ENCODE results near the gene ATP13A3.

DNA sequence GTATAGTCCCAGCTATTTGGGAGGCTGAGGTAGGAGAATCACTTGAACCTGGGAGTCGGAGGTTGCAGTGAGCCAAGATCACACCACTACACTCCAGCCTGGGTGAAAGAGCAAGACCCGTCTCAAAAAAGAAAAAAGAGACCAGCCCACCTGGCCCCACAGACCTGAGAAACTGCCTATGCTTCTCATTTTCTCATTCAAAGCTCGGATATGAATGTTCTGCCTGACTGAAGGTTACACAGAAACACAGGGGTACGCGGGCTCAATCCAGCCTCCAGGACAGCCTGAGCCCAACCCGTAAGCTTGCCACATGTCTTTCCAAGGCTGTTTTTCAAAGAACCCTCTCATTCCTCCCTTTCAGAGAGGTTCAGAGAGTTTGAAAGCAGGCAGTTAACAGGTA lies 107.6 kb downstream of the ATP13A3 start:
- TF ChIP-seq, protein P1, sequence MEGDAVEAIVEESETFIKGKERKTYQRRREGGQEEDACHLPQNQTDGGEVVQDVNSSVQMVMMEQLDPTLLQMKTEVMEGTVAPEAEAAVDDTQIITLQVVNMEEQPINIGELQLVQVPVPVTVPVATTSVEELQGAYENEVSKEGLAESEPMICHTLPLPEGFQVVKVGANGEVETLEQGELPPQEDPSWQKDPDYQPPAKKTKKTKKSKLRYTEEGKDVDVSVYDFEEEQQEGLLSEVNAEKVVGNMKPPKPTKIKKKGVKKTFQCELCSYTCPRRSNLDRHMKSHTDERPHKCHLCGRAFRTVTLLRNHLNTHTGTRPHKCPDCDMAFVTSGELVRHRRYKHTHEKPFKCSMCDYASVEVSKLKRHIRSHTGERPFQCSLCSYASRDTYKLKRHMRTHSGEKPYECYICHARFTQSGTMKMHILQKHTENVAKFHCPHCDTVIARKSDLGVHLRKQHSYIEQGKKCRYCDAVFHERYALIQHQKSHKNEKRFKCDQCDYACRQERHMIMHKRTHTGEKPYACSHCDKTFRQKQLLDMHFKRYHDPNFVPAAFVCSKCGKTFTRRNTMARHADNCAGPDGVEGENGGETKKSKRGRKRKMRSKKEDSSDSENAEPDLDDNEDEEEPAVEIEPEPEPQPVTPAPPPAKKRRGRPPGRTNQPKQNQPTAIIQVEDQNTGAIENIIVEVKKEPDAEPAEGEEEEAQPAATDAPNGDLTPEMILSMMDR (IDR thresholded peaks at IDR 0.05): no peak
- TF ChIP-seq POLR2AphosphoS5 (IDR thresholded peaks at IDR 0.05): no peak

All from upper lobe of left lung (tissue), 4 donors.